ENCODE data around the gene ZNF195.
"Not testable (repeated sequence)": the region's sequence is repeated elsewhere in the genome, so short reads cannot be mapped to it uniquely, and the experiment has no call there.

ZNF195 gene

DNA sequence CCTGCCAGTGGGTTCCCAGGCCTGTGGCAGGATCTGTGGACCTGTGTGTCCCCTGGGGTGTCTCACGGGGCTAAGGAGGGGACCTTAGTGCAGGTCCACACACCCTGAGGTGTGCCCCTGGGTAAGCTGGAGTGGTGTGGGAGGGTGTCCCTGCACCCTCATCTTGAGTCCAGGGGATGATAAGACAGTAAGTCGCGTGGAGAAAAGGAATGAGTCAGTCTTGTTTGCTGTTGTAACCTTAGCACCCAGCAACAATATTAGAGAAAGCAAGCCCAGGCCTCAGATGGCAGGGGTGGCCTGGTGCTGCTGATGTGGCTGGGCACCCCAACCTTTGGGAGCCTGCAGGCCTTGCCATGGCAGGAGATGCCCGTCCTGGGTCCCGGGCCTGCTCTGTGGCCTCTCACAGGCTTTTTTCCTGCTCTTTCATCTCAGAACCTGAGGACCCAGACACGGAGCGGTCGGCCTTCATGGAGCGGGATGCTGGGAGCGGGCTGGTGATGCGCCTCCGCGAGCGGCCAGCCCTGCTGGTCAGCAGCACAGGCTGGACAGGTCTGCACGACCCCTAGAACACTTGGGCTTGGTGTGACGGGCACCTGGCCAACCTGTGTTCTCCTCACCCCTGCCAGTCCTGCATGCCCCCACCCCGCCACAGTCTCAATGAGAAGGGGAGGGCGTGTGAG lies 23.4 kb upstream of the ZNF195 start:
- not testable (repeated sequence) for DNase-seq

DNA sequence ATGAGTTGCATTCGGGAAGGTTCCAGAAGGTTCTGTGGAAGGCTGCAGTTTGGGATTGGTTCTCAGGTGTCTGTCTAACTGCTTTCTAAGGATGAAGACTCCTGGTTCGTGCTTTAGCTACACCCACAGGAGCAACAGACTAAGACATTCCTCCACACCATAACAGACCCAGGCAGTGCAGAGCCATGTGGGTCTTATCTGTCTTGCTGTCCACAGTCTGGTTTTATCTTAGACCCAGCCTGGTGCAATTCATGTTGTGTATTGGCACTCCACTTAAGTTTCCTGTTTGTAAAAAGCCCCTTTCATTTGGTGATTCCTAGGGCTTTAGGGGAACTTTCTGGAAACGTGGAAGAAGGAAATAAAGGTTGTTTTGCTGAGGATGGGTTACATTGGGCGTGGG lies 22.1 kb upstream of the ZNF195 start:
- DNase-seq = not testable (repeated sequence)

DNA sequence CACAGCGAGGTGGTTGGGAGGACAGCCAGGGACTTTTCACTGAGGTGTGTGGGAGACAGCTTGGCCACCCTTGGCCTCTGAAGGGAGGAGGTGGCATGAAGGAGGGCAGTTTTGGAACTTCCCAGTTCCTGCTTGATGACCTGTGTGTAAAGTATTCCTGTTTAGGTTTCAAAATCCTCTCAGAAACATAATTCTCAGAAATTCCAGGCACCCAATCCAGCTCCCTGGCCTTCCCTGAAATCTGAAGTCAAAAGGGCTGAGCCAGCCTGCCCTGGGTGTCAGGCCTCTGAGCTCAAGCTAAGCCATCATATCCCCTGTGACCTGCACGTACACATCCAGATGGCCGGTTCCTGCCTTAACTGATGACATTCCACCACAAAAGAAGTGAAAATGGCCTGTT lies 19.6 kb upstream of the ZNF195 start:
- DNase-seq = not testable (repeated sequence)

DNA sequence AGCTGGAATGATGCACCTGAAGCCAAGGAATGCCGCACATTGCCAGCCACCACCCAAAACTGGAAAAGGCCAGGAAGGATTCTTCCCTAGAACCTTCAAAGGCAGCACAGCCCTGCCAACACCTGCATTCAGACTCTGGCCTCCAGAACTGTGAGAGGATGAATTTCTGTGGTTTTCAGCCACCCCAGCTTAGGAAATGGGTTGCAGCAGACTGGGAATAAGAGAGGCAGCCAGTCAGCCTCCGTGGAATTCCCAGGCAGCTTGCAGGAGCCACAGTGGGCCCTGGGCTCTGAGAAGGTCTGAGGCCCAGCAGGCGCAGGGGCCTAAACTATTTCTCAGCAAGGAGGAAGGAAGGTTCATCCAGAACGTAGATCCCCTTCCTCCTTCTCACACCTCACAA lies 19.2 kb upstream of the ZNF195 start:
- DNase-seq = not testable (repeated sequence)

DNA sequence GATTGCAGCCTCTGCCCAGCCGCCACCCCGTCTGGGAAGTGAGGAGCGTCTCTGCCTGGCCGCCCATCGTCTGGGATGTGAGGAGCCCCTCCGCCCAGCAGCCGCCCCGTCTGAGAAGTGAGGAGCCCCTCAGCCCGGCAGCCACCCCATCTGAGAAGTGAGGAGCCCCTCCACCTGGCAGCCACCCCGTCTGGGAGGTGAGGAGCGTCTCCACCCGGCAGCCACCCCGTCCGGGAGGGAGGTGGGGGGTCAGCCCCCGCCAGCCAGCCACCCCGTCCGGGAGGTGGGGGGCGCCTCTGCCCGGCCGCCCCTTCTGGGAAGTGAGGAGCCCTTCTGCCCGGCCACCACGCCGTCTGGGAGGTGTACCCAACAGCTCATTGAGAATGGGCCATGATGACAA lies 18.3 kb upstream of the ZNF195 start:
- DNase-seq = not testable (repeated sequence)

DNA sequence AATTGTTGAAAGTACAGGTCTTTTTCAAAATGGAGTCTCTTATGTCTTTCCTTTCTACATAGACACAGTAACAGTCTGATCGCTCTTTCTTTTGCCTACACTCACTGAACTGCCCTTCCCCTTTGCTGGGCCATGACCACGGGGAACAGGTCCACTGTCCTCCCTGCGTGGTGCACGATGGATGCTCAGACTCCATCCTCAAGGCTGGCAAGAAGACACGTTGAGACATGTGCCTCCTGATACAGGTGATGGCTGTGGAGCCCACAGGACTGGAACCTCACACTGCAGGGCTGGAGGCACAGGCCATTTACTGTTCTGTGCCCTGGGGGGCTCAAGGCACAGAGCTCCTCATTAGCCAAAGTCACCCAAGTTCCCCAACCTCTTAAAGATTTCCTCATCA lies 16.5 kb upstream of the ZNF195 start:
- not testable (repeated sequence) for DNase-seq

DNA sequence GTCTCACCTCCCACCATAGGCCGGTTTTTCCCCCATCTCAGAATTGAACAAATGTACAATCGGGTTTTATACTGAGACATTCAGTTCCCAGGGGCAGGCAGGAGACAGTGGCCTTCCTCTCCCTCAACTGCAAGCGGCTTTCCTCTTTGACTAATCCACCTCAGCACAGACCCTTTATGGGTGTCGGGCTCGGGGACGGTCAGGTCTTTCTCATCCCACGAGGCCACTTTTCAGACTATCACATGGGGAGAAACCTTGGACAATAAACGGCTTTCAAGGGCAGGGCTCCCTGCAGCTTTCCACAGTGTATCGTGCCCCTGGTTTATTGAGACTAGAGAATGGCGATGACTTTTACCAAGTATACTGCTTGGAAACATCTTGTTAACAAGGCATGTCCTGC lies 16.0 kb upstream of the ZNF195 start:
- DNase-seq = not testable (repeated sequence)

DNA sequence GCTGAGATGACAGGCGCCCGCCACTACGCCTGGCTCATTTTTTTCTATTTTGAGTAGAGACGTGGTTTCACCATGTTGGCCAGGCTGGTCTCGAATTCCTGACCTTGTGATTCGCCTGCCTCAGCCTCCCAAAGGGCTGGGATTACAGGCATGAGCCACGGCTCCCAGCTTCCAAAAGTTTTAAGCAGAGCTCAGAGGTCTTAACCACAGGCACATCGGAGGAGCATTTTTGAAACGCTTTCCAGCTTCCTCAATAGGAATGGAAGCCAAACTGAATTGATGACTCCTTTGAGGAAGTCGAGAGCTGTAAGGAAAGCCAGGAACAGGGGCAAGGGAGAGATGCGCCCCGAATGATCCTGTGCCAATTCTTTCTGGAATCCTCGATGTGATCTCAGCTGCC lies 14.5 kb upstream of the ZNF195 start:
- not testable (repeated sequence) for DNase-seq

DNA sequence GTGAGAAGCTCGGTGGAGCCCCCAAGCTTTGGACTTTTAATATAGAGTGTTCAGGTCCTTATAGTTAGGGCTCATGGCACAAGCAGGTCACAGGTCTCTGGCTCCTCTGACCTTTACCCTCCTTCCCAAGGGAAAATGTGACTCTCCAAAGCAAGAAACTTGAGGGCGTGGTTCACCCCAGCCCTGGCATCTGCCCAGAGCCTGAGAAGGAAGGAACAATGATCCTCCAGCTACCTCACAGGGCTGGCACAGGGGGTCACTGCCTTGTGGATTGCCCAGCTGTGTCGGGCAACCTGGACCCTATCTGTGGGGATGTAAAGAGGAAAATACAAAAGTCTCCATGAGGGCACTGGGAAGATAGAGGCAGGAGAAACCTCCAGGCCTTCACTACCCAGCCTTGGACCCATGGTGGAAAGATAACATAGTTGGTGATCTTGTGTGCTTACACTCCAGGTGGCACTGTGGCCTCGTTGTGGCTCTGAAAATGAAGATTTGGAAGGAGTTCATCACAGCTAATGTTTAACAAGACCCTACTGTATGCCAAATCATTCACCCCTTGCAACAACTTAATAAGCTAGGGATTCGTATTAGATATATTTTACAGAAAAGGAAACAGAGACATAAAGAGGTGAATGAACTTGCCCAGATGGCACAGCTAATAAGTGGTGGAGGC lies 3.8 kb upstream of the ZNF195 start:
- no peak for DNase-seq

DNA sequence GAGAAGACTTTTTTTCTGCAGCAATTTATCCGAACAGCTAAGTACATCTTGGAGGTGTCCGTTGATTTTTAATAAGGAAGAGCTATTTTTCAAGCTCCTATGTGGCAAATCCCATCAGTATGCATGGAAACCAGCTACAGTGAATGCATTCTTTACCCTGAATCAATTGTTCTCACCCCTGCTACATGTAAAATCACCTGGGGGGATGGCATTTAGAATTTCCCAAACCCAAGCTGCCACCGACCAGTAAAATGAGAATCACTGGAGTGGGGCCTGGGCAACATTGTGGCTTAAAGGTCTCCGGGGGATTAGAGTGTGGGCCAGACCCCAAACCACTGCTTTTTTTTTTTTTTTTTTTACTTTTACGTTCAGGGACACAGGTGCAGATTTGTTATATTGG lies 2.8 kb upstream of the ZNF195 start:
- DNase-seq = no peak

DNA sequence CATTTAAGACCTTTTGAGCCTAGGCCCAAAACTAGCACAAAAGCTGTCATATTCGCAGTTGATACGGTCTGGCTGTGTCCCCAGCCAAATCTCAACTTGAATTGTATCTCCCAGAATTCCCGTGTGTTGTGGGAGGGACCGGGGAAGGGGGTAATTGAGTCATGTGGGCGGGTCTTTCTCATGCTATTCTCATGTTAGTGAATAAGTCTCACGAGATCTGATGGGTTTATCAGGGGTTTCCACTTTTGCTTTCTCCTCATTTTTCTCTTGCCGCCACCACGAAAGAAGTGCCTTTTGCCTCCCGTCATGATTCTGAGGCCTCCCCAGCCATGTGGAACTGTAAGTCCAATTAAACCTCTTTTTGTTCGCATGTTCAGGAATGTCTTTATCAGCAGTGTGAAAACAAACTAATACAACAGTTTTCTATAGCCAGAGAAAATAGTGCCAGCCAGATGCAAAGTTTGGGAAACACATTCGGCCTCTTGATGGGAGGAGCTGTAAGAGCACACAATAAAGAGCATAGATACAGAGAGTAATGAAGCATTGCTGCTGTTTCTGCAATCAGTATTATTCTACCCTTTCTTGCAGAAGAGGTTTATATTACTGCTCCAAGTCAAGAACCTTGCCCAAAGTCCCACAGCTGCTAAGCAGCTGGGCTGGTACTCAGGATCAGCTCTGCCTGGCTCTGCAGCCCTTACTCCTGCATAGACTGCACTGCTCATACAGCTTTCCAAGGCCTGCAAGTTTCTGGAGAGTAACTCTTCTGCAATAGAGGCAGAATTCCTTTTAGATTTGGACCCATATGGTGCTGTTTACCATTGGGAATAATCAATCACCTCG lies 2.0 kb upstream of the ZNF195 start:
- no peak for DNase-seq

DNA sequence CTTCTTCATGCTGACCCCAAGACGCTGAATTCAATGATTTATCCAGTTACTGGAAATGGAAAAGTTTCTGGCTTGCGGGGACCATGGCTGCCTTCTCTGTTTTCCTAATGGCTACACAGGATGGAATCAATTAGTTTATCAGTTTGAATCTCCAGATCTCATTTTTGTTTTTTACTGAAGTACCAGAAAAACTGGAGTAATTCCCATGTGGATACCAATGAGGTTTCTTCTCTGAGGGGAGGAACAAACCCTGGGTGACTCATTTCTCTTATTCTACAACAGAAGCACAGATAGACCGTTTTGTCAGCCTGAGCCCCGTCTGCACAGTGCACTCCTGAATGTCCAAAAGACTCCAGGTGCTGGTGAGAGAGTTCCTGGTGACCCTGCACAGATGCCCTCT lies 3.4 kb downstream of the ZNF195 start:
- DNase-seq = no peak

DNA sequence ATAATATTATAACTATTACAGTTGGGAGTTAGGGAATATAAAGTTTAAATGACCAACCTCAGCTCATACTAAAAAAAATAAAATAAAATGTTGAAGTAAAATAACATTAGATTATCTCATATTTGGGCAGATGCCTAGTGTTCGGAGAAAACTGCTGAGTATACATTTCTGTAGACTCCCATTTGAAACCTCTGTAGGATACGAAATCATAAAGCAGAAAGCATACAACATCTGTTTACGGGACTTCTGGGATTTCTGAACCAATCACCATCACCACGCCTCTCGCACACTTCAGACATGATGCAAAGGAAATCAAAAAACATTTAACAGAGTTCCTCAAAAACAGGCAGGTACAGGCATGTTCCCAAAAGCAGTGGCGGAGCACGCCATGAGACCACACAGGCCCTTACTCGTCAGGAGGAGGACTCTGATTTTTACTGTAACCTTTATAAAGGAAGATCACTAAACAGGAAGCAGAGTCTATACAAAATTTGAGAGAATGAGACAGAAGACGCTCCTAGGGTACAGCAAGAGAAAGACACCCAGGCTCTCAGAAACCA lies 8.6 kb downstream of the ZNF195 start:
- DNase-seq = no peak

DNA sequence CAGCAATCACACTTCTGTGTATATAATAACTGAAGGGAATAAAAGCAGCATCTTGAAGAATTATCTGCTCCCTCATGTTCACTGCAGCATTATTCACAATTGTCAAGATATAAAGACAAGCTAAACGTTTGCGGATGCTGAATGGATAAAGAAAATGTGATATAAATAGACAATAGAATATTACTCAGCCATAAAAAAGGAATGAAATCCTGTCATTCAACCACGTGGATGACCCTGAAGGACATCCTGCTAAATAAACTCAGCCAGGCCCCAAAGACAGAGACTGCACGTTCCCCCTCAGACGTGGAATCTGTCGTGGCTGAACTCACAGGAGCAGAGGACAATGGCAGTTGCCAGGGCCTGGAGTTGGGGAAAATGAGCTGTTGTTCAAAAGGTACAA lies 9.6 kb downstream of the ZNF195 start:
- DNase-seq = no peak

DNA sequence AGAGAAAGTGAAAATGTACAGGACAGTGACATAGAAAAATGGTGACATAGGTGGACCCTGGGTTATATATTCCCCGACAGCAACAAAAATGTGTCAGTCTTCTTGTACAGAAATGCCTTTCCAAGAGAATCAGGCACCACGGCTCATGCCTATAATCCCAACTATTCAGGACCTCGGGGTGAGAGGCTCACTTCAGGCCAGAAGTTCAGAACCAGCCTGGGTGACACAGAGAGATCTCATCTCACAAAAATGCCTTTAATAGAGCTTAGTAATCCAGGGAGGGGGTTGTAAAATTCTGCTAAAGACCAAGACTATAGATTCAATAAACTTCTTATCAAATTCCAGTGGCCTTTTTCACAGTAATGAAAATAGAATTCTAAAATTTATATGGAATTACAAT lies 10.7 kb downstream of the ZNF195 start:
- no peak for DNase-seq

DNA sequence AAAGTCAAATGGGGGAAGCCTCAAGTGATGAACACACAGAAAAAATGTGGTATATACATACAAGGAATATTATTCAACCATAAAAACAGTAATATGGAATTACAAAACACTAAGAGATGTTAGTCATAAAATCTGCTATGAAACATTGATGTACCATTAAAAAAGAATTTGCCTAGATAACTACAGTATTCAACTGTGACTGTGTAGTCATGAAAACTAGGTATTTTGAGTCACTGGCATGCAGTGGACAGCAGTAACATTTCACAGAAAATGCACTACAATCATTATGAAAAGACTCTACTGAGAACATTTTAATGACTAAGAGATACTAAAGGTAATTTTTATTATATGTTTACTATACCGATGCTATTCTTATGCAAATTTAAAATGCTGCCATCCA lies 11.7 kb downstream of the ZNF195 start:
- DNase-seq = no peak

DNA sequence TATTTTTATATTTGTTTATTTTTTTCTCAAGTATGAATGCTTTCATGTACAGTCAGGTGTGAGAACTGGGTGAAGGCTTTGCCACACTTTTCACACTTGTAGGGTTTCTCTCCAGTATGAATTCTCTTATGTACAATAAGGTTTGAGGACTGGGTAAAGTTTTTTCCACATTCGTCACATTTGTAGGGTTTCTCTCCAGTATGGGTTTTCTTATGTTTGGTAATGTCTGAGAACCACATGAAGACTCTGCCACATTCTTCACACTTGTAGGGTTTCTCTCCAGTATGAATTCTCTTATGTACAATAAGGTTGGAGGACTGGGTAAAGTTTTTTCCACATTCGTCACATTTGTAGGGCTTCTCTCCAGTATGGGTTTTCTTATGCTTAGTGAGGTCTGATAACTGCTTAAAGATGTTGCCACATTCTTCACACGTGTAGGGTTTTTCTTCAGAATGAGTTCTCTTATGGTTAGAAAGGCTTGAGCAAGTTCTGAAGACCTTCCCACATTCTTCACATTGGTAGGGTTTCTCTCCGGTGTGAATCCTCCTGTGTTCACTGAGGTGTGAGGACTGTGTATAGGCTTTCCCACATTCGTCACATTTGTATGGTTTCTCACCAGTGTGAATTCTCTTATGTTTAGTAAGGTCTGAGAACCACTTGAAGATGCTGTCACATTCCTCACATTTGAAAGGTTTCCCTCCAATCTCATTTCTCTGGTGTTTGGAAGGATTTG lies 19.7 kb downstream of the ZNF195 start:
- DNase-seq = no peak

DNA sequence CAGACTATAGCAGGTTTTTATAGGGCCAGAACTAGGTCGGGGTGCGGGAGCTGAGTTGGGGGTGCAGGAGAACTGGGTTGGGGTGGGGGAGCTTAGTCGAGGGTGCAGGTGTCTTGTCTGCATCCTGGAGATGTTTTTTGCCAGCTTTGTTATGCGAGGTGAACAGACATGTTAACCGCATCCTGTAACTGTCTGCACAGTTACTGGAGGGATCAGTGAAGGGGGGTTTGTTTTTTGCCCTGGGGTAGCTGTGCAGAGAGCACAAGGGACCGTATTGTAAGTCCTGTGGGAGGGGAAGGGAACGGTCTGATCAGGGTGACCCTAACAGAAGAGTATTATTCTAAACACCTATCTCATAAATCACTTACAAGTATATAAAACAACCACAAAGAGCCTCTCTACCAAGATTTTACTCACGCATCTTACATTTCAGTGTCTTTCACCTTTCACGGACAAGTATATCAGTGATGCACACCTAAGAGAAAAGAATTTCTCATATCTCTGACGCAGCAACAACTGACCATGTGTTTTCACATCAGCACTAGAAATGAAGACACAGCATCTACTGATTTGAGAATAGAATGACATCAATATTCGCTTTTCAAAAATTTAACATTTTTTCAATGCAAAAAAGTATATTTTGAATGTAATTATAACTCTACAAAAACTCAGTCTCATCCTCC lies 20.8 kb downstream of the ZNF195 start:
- no peak for DNase-seq

DNA sequence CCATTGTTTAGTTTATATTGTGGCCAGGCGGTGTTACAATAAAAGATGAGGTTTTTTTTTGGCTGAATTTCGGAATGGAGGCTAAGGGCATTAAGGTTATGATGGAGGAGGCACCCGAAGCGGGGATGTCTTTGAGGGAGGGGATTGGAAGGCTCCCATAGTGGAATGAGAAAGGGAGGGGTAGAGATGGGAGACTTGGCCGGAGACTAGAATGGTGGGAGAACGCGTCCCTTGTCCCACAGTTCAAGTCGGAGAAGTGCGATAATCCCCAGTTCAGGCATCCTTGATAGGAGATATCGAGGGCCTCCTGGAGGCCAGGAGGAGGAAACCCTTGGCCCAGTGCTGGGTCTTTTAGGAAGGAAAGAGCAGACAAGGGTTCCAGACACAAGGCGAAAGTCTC lies 21.6 kb downstream of the ZNF195 start:
- DNase-seq = no peak

DNA sequence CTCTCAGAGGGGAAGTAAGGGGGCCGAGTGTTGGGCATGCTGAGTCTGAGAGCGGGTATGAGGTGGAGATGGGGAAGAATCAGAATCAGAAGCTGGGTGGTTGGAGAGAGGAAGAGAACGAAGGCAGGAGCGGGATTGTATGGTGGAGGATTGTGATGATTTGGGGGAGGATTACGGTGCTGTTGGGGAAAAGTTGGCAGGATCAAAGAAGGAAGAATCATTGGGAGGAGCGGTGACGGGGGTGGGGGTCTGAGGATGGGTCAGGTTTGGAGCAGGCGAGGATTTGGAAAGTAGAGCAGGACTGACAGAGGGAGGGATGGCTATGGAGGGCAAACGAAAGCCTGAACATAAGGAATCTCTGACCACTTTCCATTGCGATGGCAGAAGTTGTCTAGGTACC lies 22.1 kb downstream of the ZNF195 start:
- DNase-seq = no peak

DNA sequence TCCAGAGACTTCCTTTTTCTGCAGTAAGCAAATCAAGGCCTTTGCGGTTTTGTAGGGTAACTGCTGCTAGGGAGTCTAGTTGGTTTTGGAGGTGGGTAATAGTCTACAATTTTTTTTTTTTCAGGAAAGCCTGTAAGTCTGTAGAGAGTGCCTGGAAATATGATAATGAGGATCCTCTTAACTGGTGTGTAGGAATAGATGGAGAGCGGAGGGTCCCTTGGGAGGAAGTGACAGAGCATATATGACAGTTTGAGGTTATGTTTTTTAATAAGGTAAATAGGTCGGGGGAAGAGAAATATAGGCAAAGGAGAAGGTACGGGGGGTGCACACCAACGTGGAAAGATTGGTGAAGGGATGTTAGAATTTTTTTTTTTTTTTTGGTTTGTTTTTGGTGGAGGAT lies 25.9 kb downstream of the ZNF195 start:
- DNase-seq = no peak

DNA sequence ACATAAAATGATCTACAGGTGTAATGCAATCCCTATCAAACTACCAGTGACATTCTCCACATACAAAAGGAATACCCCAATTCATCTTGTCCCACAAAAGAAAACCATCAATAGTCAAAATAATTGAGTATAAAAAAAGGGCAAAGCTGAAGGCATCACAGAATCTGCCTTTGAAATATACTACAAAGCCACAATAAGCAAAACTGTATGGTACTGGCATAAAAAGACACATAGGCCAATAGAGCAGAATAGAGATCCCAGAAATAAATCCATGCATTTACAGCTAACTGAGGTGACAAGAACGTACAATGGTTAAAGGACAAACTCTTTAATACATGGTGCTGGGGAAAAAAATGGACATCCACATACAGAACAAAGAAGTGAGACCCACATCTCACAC lies 31.8 kb downstream of the ZNF195 start:
- no peak for DNase-seq
